ENCODE measurements around the gene NPAS1. TPM values are rescaled to one million over a fixed set of nuclear protein-coding genes. Genes with fewer than 3 reads are reported as not detected.
"Not testable (repeated sequence)": the region's sequence is repeated elsewhere in the genome, so short reads cannot be mapped to it uniquely, and the experiment has no call there.

Gene NPAS1
- total RNA-seq, 3 donors from 2014 or later = 2.5 TPM; not detected in 2

DNA sequence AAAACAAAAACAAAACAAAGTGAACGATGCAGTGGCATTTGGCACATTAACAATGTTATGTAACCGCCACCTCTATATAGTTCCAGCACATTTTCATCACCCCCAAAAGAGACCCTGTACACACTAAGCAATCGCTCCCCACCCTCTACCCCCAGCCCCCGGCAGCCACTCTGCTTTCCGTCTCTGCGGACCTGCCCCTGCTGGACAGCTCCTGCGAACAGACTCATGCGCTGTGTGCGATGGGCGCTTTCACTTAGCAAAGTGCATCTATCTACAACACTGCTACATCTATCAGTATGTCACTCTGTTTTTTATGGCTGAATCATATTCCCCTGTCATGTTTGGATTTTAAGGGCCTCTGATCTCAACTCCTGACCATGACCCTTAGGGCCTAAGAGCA, 53.9 kb downstream of the NPAS1 start:
- TF ChIP-seq POLR2AphosphoS5 (IDR thresholded peaks at IDR 0.05) = no peak
- no peak for TF ChIP-seq POLR2A (IDR thresholded peaks at IDR 0.05)
- TF ChIP-seq, protein P1, sequence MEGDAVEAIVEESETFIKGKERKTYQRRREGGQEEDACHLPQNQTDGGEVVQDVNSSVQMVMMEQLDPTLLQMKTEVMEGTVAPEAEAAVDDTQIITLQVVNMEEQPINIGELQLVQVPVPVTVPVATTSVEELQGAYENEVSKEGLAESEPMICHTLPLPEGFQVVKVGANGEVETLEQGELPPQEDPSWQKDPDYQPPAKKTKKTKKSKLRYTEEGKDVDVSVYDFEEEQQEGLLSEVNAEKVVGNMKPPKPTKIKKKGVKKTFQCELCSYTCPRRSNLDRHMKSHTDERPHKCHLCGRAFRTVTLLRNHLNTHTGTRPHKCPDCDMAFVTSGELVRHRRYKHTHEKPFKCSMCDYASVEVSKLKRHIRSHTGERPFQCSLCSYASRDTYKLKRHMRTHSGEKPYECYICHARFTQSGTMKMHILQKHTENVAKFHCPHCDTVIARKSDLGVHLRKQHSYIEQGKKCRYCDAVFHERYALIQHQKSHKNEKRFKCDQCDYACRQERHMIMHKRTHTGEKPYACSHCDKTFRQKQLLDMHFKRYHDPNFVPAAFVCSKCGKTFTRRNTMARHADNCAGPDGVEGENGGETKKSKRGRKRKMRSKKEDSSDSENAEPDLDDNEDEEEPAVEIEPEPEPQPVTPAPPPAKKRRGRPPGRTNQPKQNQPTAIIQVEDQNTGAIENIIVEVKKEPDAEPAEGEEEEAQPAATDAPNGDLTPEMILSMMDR (IDR thresholded peaks at IDR 0.05) = no peak
- Histone ChIP-seq H3K27me3 (no peaks in the 10 kb centered on the region), H3K4me3 (no peak overlapping the region), H3K9me3 (no peaks in the 10 kb centered on the region), H3K36me3 (no peaks in the 10 kb centered on the region), H3K27ac (no peak overlapping the region), H3K4me1 (no peaks in the 10 kb centered on the region)
- intact Hi-C loops (cut with DNase I; ENCODE audit: low total_unique reads) = no loop called here
- no peak for DNase-seq (ENCODE audit: low spot score in 2 of 2)

DNA sequence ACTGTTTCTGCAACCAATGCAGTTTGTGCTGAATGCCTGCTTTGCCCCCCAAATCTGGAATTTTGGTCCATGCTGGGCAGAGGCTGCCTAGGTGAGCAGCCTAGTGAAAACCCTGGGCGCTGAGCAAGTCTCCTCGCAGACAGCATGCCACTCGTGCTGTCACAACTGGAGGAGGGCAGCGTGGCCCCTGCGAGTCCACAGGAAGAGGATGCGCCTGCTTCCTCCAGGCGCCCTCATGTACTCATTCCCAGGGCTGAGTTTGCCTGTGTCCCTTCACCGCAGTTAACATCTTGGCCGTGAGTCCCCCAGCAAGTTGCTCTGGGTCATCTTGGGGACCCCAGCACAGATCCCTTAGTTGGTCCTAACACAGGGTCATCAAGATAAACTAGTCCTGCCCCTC, 55.0 kb downstream of the NPAS1 start:
- no peak overlapping the region for H3K4me3 ChIP-seq
- no peaks in the 10 kb centered on the region for H3K9me3 ChIP-seq
- no peak overlapping the region for H3K27ac ChIP-seq
- intact Hi-C loops (cut with DNase I; ENCODE audit: low total_unique reads) = no loop called here
- H3K27me3 ChIP-seq = no peaks in the 10 kb centered on the region
- no peaks in the 10 kb centered on the region for H3K36me3 ChIP-seq
- H3K4me1 ChIP-seq = no peaks in the 10 kb centered on the region
- TF ChIP-seq, protein P1 (IDR thresholded peaks at IDR 0.05) = no peak
- TF ChIP-seq POLR2A (IDR thresholded peaks at IDR 0.05) (no peak), POLR2AphosphoS5 (IDR thresholded peaks at IDR 0.05) (no peak)
- DNase-seq (ENCODE audit: low spot score in 2 of 2) = no peak

DNA sequence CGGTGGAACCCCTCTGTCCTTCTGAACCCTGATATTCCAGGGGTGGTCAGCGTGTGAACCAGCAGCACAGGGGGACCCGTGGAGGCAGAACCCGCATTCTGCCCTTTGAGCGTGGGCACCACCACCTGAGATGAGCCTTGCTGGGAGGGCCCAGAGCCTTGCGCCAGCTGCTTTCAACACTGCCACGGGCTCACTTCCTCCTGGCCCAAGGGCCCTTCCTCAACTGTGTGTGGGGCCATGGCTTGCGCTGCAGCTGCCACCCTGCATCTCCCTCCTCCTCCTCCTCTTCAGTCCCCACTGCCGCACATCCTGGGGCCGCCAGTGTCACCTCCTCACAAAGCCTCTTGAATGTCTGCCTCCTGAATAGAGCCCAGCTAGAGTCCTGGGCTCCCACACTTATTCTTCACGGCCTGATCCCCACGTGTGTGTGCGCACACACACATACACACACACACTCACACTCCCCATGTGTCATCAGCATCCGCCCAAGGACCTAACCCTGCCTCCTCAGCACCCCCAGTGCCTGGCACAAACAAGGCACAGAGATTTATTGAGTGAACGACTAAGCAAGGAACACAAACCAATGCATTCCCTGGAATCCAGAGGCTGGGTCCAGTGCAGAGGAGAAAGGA, 55.7 kb downstream of the NPAS1 start:
- Histone ChIP-seq H3K4me1 (no peaks in the 10 kb centered on the region), H3K36me3 (no peaks in the 10 kb centered on the region), H3K9me3 (no peaks in the 10 kb centered on the region), H3K27ac (no peak overlapping the region), H3K4me3 (no peak overlapping the region), H3K27me3 (no peaks in the 10 kb centered on the region)
- TF ChIP-seq, protein P1 (IDR thresholded peaks at IDR 0.05) = no peak
- TF ChIP-seq POLR2A (IDR thresholded peaks at IDR 0.05) = no peak
- no peak for TF ChIP-seq POLR2AphosphoS5 (IDR thresholded peaks at IDR 0.05)
- intact Hi-C loops (cut with DNase I; ENCODE audit: low total_unique reads) = no loop called here
- no peak for DNase-seq (ENCODE audit: low spot score in 2 of 2)

DNA sequence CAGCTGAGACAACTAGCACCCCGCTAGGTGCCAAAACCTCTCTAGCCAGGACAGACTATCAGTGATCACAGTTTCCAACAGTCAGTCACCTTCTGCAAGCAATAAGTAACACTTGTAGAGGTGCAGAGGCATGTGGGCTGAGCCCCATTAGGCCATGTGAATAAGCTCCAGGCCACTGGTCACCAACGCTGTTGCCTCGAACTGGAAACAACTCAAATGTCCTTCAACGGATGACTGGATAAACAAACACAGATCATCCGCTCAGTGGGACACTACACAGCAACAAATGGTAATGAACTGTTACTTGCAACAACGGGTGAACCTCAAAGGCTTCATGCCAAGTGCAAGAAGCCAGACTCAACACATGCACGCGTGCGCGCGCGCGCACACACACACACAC, 56.3 kb downstream of the NPAS1 start:
- Histone ChIP-seq H3K4me1 (no peaks in the 10 kb centered on the region), H3K27ac (no peak overlapping the region), H3K4me3 (no peak overlapping the region), H3K27me3 (no peaks in the 10 kb centered on the region), H3K36me3 (no peaks in the 10 kb centered on the region), H3K9me3 (no peaks in the 10 kb centered on the region)
- intact Hi-C loops (cut with DNase I; ENCODE audit: low total_unique reads) = no loop called here
- no peak for TF ChIP-seq POLR2A (IDR thresholded peaks at IDR 0.05)
- no peak for DNase-seq (ENCODE audit: low spot score in 2 of 2)

DNA sequence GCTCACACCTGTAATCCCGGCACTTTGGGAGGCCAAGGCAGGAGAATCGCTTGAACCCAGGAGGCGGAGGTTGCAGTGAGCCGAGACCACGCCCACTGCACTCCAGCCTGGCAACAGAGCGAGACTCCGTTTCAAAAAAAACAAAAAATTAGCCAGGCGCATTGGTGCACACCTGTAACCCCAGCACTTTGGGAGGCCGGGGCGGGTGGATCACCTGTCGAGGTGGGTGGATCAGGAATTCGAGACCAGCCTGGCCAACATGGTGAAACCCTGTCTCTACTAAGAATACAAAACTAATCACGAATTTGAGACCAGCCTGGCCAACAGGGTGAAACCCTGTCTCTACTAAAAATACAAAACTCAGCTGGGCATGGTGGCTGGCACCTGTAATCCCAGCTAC, 58.7 kb downstream of the NPAS1 start:
- H3K27ac ChIP-seq; H3K4me3 ChIP-seq; H3K36me3 ChIP-seq; H3K4me1 ChIP-seq; intact Hi-C loops (cut with DNase I; ENCODE audit: low total_unique reads); H3K9me3 ChIP-seq; DNase-seq (ENCODE audit: low spot score in 2 of 2); H3K27me3 ChIP-seq: not testable (repeated sequence)

DNA sequence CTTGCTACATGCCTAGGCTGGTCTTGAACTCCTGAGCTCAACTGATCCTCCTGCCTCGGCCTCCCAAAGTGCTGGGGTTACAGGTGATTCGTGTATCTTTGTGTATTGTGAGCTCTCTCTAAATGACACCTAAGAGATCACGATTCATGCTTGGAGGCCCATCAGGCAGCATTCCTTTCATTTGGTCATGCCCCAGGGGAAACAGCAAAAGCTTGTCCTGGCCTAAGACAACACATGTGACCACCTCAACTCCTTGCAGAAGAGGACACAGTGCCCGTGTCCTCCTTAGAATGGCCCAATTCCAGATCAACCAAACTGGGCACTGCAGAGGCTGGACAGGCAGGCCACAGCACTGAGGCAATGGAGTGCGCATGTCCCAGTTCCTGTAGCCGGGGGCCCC, 61.5 kb downstream of the NPAS1 start:
- Histone ChIP-seq H3K27ac (peak overlapping the region; percentile 36 to 87), H3K4me1 (no peaks in the 10 kb centered on the region), H3K27me3 (no peaks in the 10 kb centered on the region), H3K36me3 (no peaks in the 10 kb centered on the region), H3K4me3 (no peak overlapping the region), H3K9me3 (no peaks in the 10 kb centered on the region)
- intact Hi-C loops (cut with DNase I; ENCODE audit: low total_unique reads) = no loop called here
- no peak for TF ChIP-seq POLR2A (IDR thresholded peaks at IDR 0.05)
- TF ChIP-seq, protein P1 (IDR thresholded peaks at IDR 0.05) = no peak
- DNase-seq (ENCODE audit: low spot score in 2 of 2) = no peak
